Mucosa of stomach (tissue), 1 donor: ENCODE results near the gene MLF2.

ENCODE experiments used
- H3K27me3 ChIP-seq: one replicate; pipeline ENCODE4 v1.7.0; 2013; ENCODE audit warnings: mild to moderate bottlenecking, low read length; ENCODE audit not compliant: control insufficient read depth, insufficient read depth
- H3K36me3 ChIP-seq: one replicate; pipeline ENCODE4 v1.7.0; 2013; ENCODE audit warnings: low read length; ENCODE audit not compliant: control insufficient read depth, insufficient read depth
- H3K4me1 ChIP-seq: one replicate; pipeline ENCODE4 v1.7.0; 2013; ENCODE audit warnings: mild to moderate bottlenecking, low read length; ENCODE audit not compliant: control insufficient read depth, insufficient read depth
- H3K4me3 ChIP-seq: one replicate; pipeline ENCODE4 v1.7.0; 2013; ENCODE audit warnings: low read length
- H3K9ac ChIP-seq: one replicate; pipeline ENCODE4 v1.7.0; 2013; ENCODE audit warnings: mild to moderate bottlenecking, low read length, moderate library complexity
- H3K9me3 ChIP-seq: one replicate; pipeline ENCODE4 v1.7.0; 2013; ENCODE audit warnings: mild to moderate bottlenecking, low read length, moderate library complexity; ENCODE audit not compliant: control insufficient read depth
- donor health status: Pancreatic carcinoma.

Gene MLF2

GRCh38 chr12:6752921-6753771, at the start of gene MLF2:
MLF2 (minus strand) TSS chr12:6753141; CDS start chr12:6752334, 807 bp downstream.
- Histone ChIP-seq H3K27me3 (no peaks in the 10 kb centered on the region), H3K36me3 (peaks cover 10% of the 10 kb centered on the region), H3K9ac (peak within 1 kb of the TSS; percentile 100), H3K4me3 (peak within 1 kb of the TSS; percentile 89), H3K9me3 (no peaks in the 10 kb centered on the region), H3K4me1 (peaks cover 18% of the 10 kb centered on the region)

- no peaks in the 10 kb centered on the region for H3K9me3 ChIP-seq
- no peak overlapping the region for H3K4me3 ChIP-seq
- no peaks in the 10 kb centered on the region for H3K4me1 ChIP-seq
- no peak overlapping the region for H3K9ac ChIP-seq
- no peaks in the 10 kb centered on the region for H3K27me3 ChIP-seq
- H3K36me3 ChIP-seq: no peaks in the 10 kb centered on the region
Observed at GRCh38 chr12:6799147-6799546, 46.2 kb upstream of the MLF2 start.

- Histone ChIP-seq H3K36me3 (no peaks in the 10 kb centered on the region), H3K9ac (no peak overlapping the region), H3K9me3 (no peaks in the 10 kb centered on the region), H3K4me3 (no peak overlapping the region), H3K4me1 (no peaks in the 10 kb centered on the region), H3K27me3 (peaks cover 8% of the 10 kb centered on the region)
Observed at GRCh38 chr12:6796576-6796975, 43.6 kb upstream of the MLF2 start.

- Histone ChIP-seq H3K36me3 (no peaks in the 10 kb centered on the region), H3K9me3 (no peaks in the 10 kb centered on the region), H3K27me3 (peaks cover 8% of the 10 kb centered on the region), H3K9ac (no peak overlapping the region), H3K4me1 (no peaks in the 10 kb centered on the region), H3K4me3 (no peak overlapping the region)
Observed at GRCh38 chr12:6795088-6795487, 42.1 kb upstream of the MLF2 start.

- Histone ChIP-seq H3K4me3 (no peak overlapping the region), H3K27me3 (peaks cover 8% of the 10 kb centered on the region), H3K4me1 (no peaks in the 10 kb centered on the region), H3K36me3 (no peaks in the 10 kb centered on the region), H3K9ac (no peak overlapping the region), H3K9me3 (no peaks in the 10 kb centered on the region)
Observed at GRCh38 chr12:6792522-6793201, 39.7 kb upstream of the MLF2 start.

GRCh38 chr12:6791931-6792520, 39.1 kb upstream of the MLF2 start:
- H3K9ac ChIP-seq: no peak overlapping the region
- H3K36me3 ChIP-seq: no peaks in the 10 kb centered on the region
- H3K27me3 ChIP-seq: peaks cover 8% of the 10 kb centered on the region
- H3K4me1 ChIP-seq: no peaks in the 10 kb centered on the region
- no peak overlapping the region for H3K4me3 ChIP-seq
- H3K9me3 ChIP-seq: no peaks in the 10 kb centered on the region

- peaks cover 8% of the 10 kb centered on the region for H3K27me3 ChIP-seq
- no peaks in the 10 kb centered on the region for H3K9me3 ChIP-seq
- H3K4me3 ChIP-seq: no peak overlapping the region
- H3K36me3 ChIP-seq: no peaks in the 10 kb centered on the region
- no peaks in the 10 kb centered on the region for H3K4me1 ChIP-seq
- no peak overlapping the region for H3K9ac ChIP-seq
Observed at GRCh38 chr12:6790496-6791150, 37.7 kb upstream of the MLF2 start.

- Histone ChIP-seq H3K9me3 (no peaks in the 10 kb centered on the region), H3K4me3 (peak within 1 kb of the TSS; percentile 22), H3K9ac (peak within 1 kb of the TSS; percentile 18), H3K27me3 (peaks cover 8% of the 10 kb centered on the region), H3K36me3 (no peaks in the 10 kb centered on the region), H3K4me1 (no peaks in the 10 kb centered on the region)
Observed at GRCh38 chr12:6788972-6789924, 36.3 kb upstream of the MLF2 start, which contains the start of gene CD4. CD4 (plus strand) TSS chr12:6789528; CDS start chr12:6800139, 10,611 bp downstream.

GRCh38 chr12:6787309-6787708, 34.4 kb upstream of the MLF2 start:
- no peak overlapping the region for H3K4me3 ChIP-seq
- H3K27me3 ChIP-seq: peaks cover under 1% of the 10 kb centered on the region
- no peaks in the 10 kb centered on the region for H3K36me3 ChIP-seq
- no peaks in the 10 kb centered on the region for H3K4me1 ChIP-seq
- no peak overlapping the region for H3K9ac ChIP-seq
- H3K9me3 ChIP-seq: no peaks in the 10 kb centered on the region

GRCh38 chr12:6786416-6787094, 33.6 kb upstream of the MLF2 start:
- no peaks in the 10 kb centered on the region for H3K27me3 ChIP-seq
- H3K9ac ChIP-seq: no peak overlapping the region
- H3K4me1 ChIP-seq: no peaks in the 10 kb centered on the region
- no peaks in the 10 kb centered on the region for H3K9me3 ChIP-seq
- no peak overlapping the region for H3K4me3 ChIP-seq
- H3K36me3 ChIP-seq: no peaks in the 10 kb centered on the region
